Astrocyte of the cerebellum (primary cell): ENCODE data around the gene C19orf33.

Source experiments
- DNase-seq: peaks from one replicate; pipeline ENCODE4 v3.0.0-alpha.2; 2011; ENCODE audit warnings: low read depth
- H3K4me3 ChIP-seq: 2 replicates; pipeline ENCODE4 v1.5.1; 2011; ENCODE audit warnings: mild to moderate bottlenecking, low read depth, low read length, moderate library complexity
- CTCF ChIP-seq: IDR thresholded peaks from 2 replicates; pipeline ENCODE4 v1.5.1; 2012; ENCODE audit warnings: low read length, low read depth, moderate library complexity, mild to moderate bottlenecking; ENCODE audit errors: missing control alignments
- in situ Hi-C: cut with HindIII; loops from 2 replicates; pipeline ENCODE4 v1.10.0; 2017; ENCODE audit warnings: low sequenced_read_pairs

Gene C19orf33

GRCh38 chr19:38288123-38288855, 15.8 kb upstream of the C19orf33 start:
- in situ Hi-C loops, result no loop called here
- no peak for TF ChIP-seq CTCF
- no peak overlapping the region for H3K4me3 ChIP-seq
- no peak for DNase-seq

GRCh38 chr19:38289955-38290354, 14.1 kb upstream of the C19orf33 start:
- H3K4me3 ChIP-seq, result no peak overlapping the region
- TF ChIP-seq CTCF, result no peak
- no peak for DNase-seq
- in situ Hi-C loops, result no loop called here

- TF ChIP-seq CTCF, result no peak
- DNase-seq, result peak; percentile 56
- no peak overlapping the region for H3K4me3 ChIP-seq
- in situ Hi-C loops, result no loop called here
These were observed 13.4 kb upstream of the C19orf33 start for GRCh38 chr19:38290631-38291147.

GRCh38 chr19:38291855-38292254, 12.2 kb upstream of the C19orf33 start:
- DNase-seq, result no peak
- TF ChIP-seq CTCF, result no peak
- H3K4me3 ChIP-seq, result no peak overlapping the region
- in situ Hi-C loops, result no loop called here

- in situ Hi-C loops, result no loop called here
- no peak overlapping the region for H3K4me3 ChIP-seq
- no peak for TF ChIP-seq CTCF
- DNase-seq, result no peak
These were observed 10.8 kb upstream of the C19orf33 start for GRCh38 chr19:38293281-38293680.

- in situ Hi-C loops, result no loop called here
- DNase-seq, result no peak
- no peak overlapping the region for H3K4me3 ChIP-seq
- TF ChIP-seq CTCF, result no peak
These were observed 10.0 kb upstream of the C19orf33 start for GRCh38 chr19:38294090-38294489.
